ENCODE measurements around the gene SLC25A2. TPM values are rescaled to one million over a fixed set of nuclear protein-coding genes. Genes with fewer than 3 reads are reported as not detected.
"Not testable (repeated sequence)": the region's sequence is repeated elsewhere in the genome, so short reads cannot be mapped to it uniquely, and the experiment has no call there.

The SLC25A2 gene
- under 1 TPM in 1 of 6 experiments, not detected in 5; 0.17 TPM for total RNA-seq (2021; fragmentation: NEBNext Ultra II Directional; extraction: Animal tissue kit (Norgen Biotek cat#: 25700))
- long read RNA-seq, result 0 reads

GRCh38 chr5:141303756-141304155 is at the start of gene SLC25A2:
Gene SLC25A2, minus strand, starts transcription at chr5:141304049. Its CDS starts 184 bp downstream, at chr5:141303865.
- H3K27ac Mint-ChIP-seq, result no peak within 1 kb of the TSS
- H3K4me1 Mint-ChIP-seq (ENCODE audit: low read depth), result no peaks in the 10 kb centered on the region
- H3K27me3 Mint-ChIP-seq (ENCODE audit: insufficient read depth), result no peaks in the 10 kb centered on the region; the same call in 1 of the 2 replicates
- H3K9me3 Mint-ChIP-seq, result peaks cover 68% of the 10 kb centered on the region
- TF ChIP-seq CTCF (IDR thresholded peaks at IDR 0.05), result no peak
- DNase-seq, result no peak
- no peak within 1 kb of the TSS for H3K4me3 Mint-ChIP-seq
- peaks cover 52% of the 10 kb centered on the region for H3K36me3 Mint-ChIP-seq (ENCODE audit: low read depth)

- H3K27ac Mint-ChIP-seq, result no peak overlapping the region
- H3K27me3 Mint-ChIP-seq (ENCODE audit: insufficient read depth), result peaks cover 9% of the 10 kb centered on the region
- no peak overlapping the region for H3K4me3 Mint-ChIP-seq
- peaks cover 16% of the 10 kb centered on the region for H3K4me1 Mint-ChIP-seq (ENCODE audit: low read depth)
- H3K9me3 Mint-ChIP-seq, result peaks cover 51% of the 10 kb centered on the region
- H3K36me3 Mint-ChIP-seq (ENCODE audit: low read depth), result peaks cover 42% of the 10 kb centered on the region
- TF ChIP-seq CTCF (IDR thresholded peaks at IDR 0.05), result no peak
- no peak for DNase-seq
These were observed 47.7 kb upstream of the SLC25A2 start for GRCh38 chr5:141351591-141351990.

GRCh38 chr5:141349917-141350619 is 46.2 kb upstream of the SLC25A2 start, which contains the start of gene PCDHGB1:
Gene PCDHGB1, plus strand, starts transcription at chr5:141350099. Its CDS starts 162 bp downstream, at chr5:141350261.
- peaks cover 19% of the 10 kb centered on the region for H3K4me1 Mint-ChIP-seq (ENCODE audit: low read depth)
- H3K36me3 Mint-ChIP-seq (ENCODE audit: low read depth), result peaks cover 33% of the 10 kb centered on the region
- peaks cover 46% of the 10 kb centered on the region for H3K9me3 Mint-ChIP-seq
- peak within 1 kb of the TSS; percentile 88 for H3K4me3 Mint-ChIP-seq
- H3K27ac Mint-ChIP-seq, result peak within 1 kb of the TSS; percentile 48
- peak; percentile 53 for DNase-seq
- TF ChIP-seq CTCF (IDR thresholded peaks at IDR 0.05), result peak; percentile 77
- peaks cover 9% of the 10 kb centered on the region for H3K27me3 Mint-ChIP-seq (ENCODE audit: insufficient read depth)

- not testable (repeated sequence) for H3K27ac Mint-ChIP-seq; H3K27me3 Mint-ChIP-seq (ENCODE audit: insufficient read depth); H3K4me3 Mint-ChIP-seq; DNase-seq
- peaks cover 19% of the 10 kb centered on the region for H3K4me1 Mint-ChIP-seq (ENCODE audit: low read depth)
- H3K36me3 Mint-ChIP-seq (ENCODE audit: low read depth), result peaks cover 29% of the 10 kb centered on the region
- H3K9me3 Mint-ChIP-seq, result peaks cover 41% of the 10 kb centered on the region
These were observed 42.2 kb upstream of the SLC25A2 start for GRCh38 chr5:141346017-141346416.

GRCh38 chr5:141345327-141345726 is 41.5 kb upstream of the SLC25A2 start:
- no peak for DNase-seq
- H3K27ac Mint-ChIP-seq, result no peak overlapping the region
- no peak overlapping the region for H3K4me3 Mint-ChIP-seq
- peaks cover 36% of the 10 kb centered on the region for H3K9me3 Mint-ChIP-seq
- H3K27me3 Mint-ChIP-seq (ENCODE audit: insufficient read depth), result peaks cover 4% of the 10 kb centered on the region
- TF ChIP-seq CTCF (IDR thresholded peaks at IDR 0.05), result 0 out of 2 replicates have a peak, but pooled peaks have one; percentile 15
- H3K36me3 Mint-ChIP-seq (ENCODE audit: low read depth), result peaks cover 24% of the 10 kb centered on the region
- peaks cover 16% of the 10 kb centered on the region for H3K4me1 Mint-ChIP-seq (ENCODE audit: low read depth)

- Mint-ChIP-seq H3K27ac (peak overlapping the region; percentile 95), H3K4me1 (ENCODE audit: low read depth) (peaks cover 9% of the 10 kb centered on the region), H3K27me3 (ENCODE audit: insufficient read depth) (peaks cover 2% of the 10 kb centered on the region), H3K36me3 (ENCODE audit: low read depth) (peaks cover 27% of the 10 kb centered on the region), H3K4me3 (peak overlapping the region; percentile 91), H3K9me3 (peaks cover 36% of the 10 kb centered on the region)
- no peak for DNase-seq
- TF ChIP-seq CTCF (IDR thresholded peaks at IDR 0.05), result peak; percentile 33; the same call in 1 of the 2 replicates
These were observed 40.2 kb upstream of the SLC25A2 start for GRCh38 chr5:141343953-141344463.

Data from HFFc6 (cell line).